Endothelial cell (in vitro differentiated cells): Measurements from ENCODE around the gene ITGA3. TPM values are rescaled to one million over a fixed set of nuclear protein-coding genes. Genes with fewer than 3 reads are reported as not detected.

Experiments used
- DNase-seq: peaks from one replicate; pipeline ENCODE4 v3.0.0; 2021; ENCODE audit warnings: low spot score
- H3K27ac Mint-ChIP-seq: one replicate; pipeline ENCODE4 v1.8.0; 2021; ENCODE audit warnings: mixed read lengths, inconsistent platforms; ENCODE audit not compliant: unreplicated experiment
- H3K27me3 Mint-ChIP-seq: one replicate; pipeline ENCODE4 v1.8.0; 2021; ENCODE audit warnings: mild to moderate bottlenecking, moderate library complexity, mixed read lengths, inconsistent platforms; ENCODE audit not compliant: unreplicated experiment
- H3K36me3 Mint-ChIP-seq: one replicate; pipeline ENCODE4 v1.8.0; 2021; ENCODE audit warnings: mild to moderate bottlenecking, low read depth, mixed read lengths, inconsistent platforms; ENCODE audit not compliant: unreplicated experiment
- H3K4me1 Mint-ChIP-seq: one replicate; pipeline ENCODE4 v1.8.0; 2021; ENCODE audit warnings: mild to moderate bottlenecking, mixed read lengths, inconsistent platforms; ENCODE audit not compliant: unreplicated experiment
- H3K4me3 Mint-ChIP-seq: one replicate; pipeline ENCODE4 v1.8.0; 2021; ENCODE audit warnings: mild to moderate bottlenecking, mixed read lengths, inconsistent platforms; ENCODE audit not compliant: unreplicated experiment
- H3K9me3 Mint-ChIP-seq: one replicate; pipeline ENCODE4 v1.8.0; 2021; ENCODE audit warnings: mixed read lengths, inconsistent platforms; ENCODE audit not compliant: unreplicated experiment
- total RNA-seq: library from RNA; stranded (reverse); fragmentation: NEBNext Ultra II Directional; extraction: Animal tissue kit (Norgen Biotek cat#: 25700); gene quantifications from one replicate; pipeline ENCODE4 v1.2.1, GENCODE V29; 2021; ENCODE audit not compliant: unreplicated experiment
- TF ChIP-seq, protein P1 (sequence below): fragments of 200-600 bp; sonication (generic); IDR thresholded peaks from one replicate; pipeline ENCODE4 v1.5.0; 2021; ENCODE audit warnings: antibody characterized with exemption; ENCODE audit not compliant: unreplicated experiment

ITGA3 gene
- total RNA-seq, 1 donor from 2014 or later: 5.0 TPM

- Mint-ChIP-seq H3K4me1 (peaks cover 5% of the 10 kb centered on the region), H3K4me3 (peak overlapping the region; percentile 21), H3K27ac (no peak overlapping the region), H3K27me3 (peaks cover 17% of the 10 kb centered on the region), H3K9me3 (no peaks in the 10 kb centered on the region), H3K36me3 (peaks cover 19% of the 10 kb centered on the region)
- TF ChIP-seq, protein P1, sequence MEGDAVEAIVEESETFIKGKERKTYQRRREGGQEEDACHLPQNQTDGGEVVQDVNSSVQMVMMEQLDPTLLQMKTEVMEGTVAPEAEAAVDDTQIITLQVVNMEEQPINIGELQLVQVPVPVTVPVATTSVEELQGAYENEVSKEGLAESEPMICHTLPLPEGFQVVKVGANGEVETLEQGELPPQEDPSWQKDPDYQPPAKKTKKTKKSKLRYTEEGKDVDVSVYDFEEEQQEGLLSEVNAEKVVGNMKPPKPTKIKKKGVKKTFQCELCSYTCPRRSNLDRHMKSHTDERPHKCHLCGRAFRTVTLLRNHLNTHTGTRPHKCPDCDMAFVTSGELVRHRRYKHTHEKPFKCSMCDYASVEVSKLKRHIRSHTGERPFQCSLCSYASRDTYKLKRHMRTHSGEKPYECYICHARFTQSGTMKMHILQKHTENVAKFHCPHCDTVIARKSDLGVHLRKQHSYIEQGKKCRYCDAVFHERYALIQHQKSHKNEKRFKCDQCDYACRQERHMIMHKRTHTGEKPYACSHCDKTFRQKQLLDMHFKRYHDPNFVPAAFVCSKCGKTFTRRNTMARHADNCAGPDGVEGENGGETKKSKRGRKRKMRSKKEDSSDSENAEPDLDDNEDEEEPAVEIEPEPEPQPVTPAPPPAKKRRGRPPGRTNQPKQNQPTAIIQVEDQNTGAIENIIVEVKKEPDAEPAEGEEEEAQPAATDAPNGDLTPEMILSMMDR: no peak
- DNase-seq: no peak
Observed at GRCh38 chr17:50113624-50114320, 57.9 kb downstream of the ITGA3 start.

- DNase-seq: no peak
- TF ChIP-seq, protein P1: no peak
- peaks cover 21% of the 10 kb centered on the region for H3K27me3 Mint-ChIP-seq
- H3K4me3 Mint-ChIP-seq: no peak overlapping the region
- H3K9me3 Mint-ChIP-seq: no peaks in the 10 kb centered on the region
- peaks cover 5% of the 10 kb centered on the region for H3K4me1 Mint-ChIP-seq
- peaks cover 21% of the 10 kb centered on the region for H3K36me3 Mint-ChIP-seq
- H3K27ac Mint-ChIP-seq: no peak overlapping the region
Observed at GRCh38 chr17:50114401-50114800, 58.5 kb downstream of the ITGA3 start.

GRCh38 chr17:50114849-50115357 is 59.0 kb downstream of the ITGA3 start:
- DNase-seq: peak; percentile 49
- H3K36me3 Mint-ChIP-seq: peaks cover 26% of the 10 kb centered on the region
- TF ChIP-seq, protein P1: no peak
- H3K9me3 Mint-ChIP-seq: no peaks in the 10 kb centered on the region
- peaks cover 5% of the 10 kb centered on the region for H3K4me1 Mint-ChIP-seq
- peak overlapping the region; percentile 4 for H3K4me3 Mint-ChIP-seq
- H3K27ac Mint-ChIP-seq: no peak overlapping the region
- peaks cover 24% of the 10 kb centered on the region for H3K27me3 Mint-ChIP-seq

DNA sequence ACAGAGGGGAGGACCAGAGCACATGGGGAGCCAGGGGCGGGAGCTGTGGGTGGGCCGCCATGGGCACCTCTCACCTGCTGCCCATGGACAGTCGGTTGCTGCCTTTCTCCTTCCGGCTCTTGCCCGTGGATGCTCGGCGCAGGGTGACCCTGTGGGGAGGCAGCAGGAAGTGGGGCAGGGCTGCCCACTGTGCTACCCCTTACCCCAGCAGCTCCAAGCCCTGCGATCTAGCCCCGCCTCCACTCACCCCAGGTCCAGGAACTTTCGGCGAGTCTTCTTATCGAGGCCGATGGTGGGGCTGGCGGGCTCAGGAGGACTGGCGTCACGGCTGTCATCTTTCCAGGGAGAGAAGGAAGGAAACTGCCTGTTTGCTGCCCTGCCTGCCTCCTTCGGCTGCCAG is 59.8 kb downstream of the ITGA3 start:
- Mint-ChIP-seq H3K4me3 (no peak overlapping the region), H3K4me1 (peaks cover 5% of the 10 kb centered on the region), H3K9me3 (no peaks in the 10 kb centered on the region), H3K36me3 (peaks cover 34% of the 10 kb centered on the region), H3K27ac (no peak overlapping the region), H3K27me3 (peaks cover 24% of the 10 kb centered on the region)
- no peak for DNase-seq
- TF ChIP-seq, protein P1: no peak
